Keratinocyte (primary cell): Measurements from ENCODE around the gene ANKUB1. TPM values are rescaled to one million over a fixed set of nuclear protein-coding genes. Genes with fewer than 3 reads are reported as not detected.

Experiments used
- DNase-seq: peaks from one replicate; pipeline ENCODE4 v3.0.0-alpha.2; 2011; ENCODE audit warnings: low read depth, missing footprints, low spot score
- FAIRE-seq: peaks from 2 replicates; lab custom pipeline; 2011; peaks lifted over from hg19 to GRCh38; lab: Jason Lieb, UNC
- H2AFZ ChIP-seq: 2 replicates; pipeline ENCODE4 v1.6.0; 2012; ENCODE audit warnings: low read length, control low read depth, inconsistent platforms; ENCODE audit not compliant: control insufficient read depth
- H3K27ac ChIP-seq: 2 replicates; pipeline ENCODE4 v1.5.1; 2011; ENCODE audit warnings: low read length; ENCODE audit not compliant: control insufficient read depth, insufficient read depth
- H3K27me3 ChIP-seq: 3 replicates; pipeline ENCODE4 v1.6.0; 2011; ENCODE audit warnings: low read length; ENCODE audit not compliant: control insufficient read depth, insufficient read depth; ENCODE audit errors: extremely low read depth
- H3K36me3 ChIP-seq, 2 experiments: 2 replicates in 1 of 2; 3 replicates in 1 of 2; pipeline ENCODE4 v1.5.1; 2011; ENCODE audit warnings: low read length in 2 of 2, mild to moderate bottlenecking in 1 of 2; ENCODE audit not compliant: control insufficient read depth in 2 of 2, insufficient read depth in 2 of 2; ENCODE audit errors: extremely low read depth in 1 of 2
- H3K4me1 ChIP-seq: 3 replicates; pipeline ENCODE4 v1.5.1; 2011; ENCODE audit warnings: low read length; ENCODE audit not compliant: control insufficient read depth, insufficient read depth; ENCODE audit errors: extremely low read depth
- H3K4me2 ChIP-seq: 3 replicates; pipeline ENCODE4 v1.6.0; 2011; ENCODE audit warnings: low read depth, low read length; ENCODE audit not compliant: control insufficient read depth, insufficient read depth; ENCODE audit errors: extremely low read depth
- H3K4me3 ChIP-seq, 3 experiments: fragments of 200-600 bp in 1 of 3; sonication (generic) in 1 of 3; 2 replicates in 2 of 3; 3 replicates in 1 of 3; pipeline ENCODE4 v1.5.1; 2011 to 2016; ENCODE audit warnings: low read length in 3 of 3, mild to moderate bottlenecking in 3 of 3, control low read depth in 2 of 3, inconsistent platforms in 1 of 3, low read depth in 1 of 3, mixed read lengths in 1 of 3, mixed run types in 1 of 3, moderate library complexity in 1 of 3; ENCODE audit not compliant: control insufficient read depth in 2 of 3, insufficient read depth in 2 of 3; ENCODE audit errors: extremely low read depth in 1 of 3
- H3K79me2 ChIP-seq: 2 replicates; pipeline ENCODE4 v1.6.0; 2012; ENCODE audit warnings: low read length; ENCODE audit not compliant: control insufficient read depth, insufficient read depth
- H3K9ac ChIP-seq: 3 replicates; pipeline ENCODE4 v1.6.0; 2011; ENCODE audit warnings: low read length; ENCODE audit not compliant: control insufficient read depth, insufficient read depth; ENCODE audit errors: extremely low read depth
- H3K9me1 ChIP-seq: 3 replicates; pipeline ENCODE4 v1.6.0; 2011; ENCODE audit warnings: low read length; ENCODE audit not compliant: control insufficient read depth, insufficient read depth; ENCODE audit errors: extremely low read depth
- H3K9me3 ChIP-seq: 2 replicates; pipeline ENCODE4 v1.5.1; 2012; ENCODE audit warnings: low read depth, low read length; ENCODE audit not compliant: control insufficient read depth
- H4K20me1 ChIP-seq: 3 replicates; pipeline ENCODE4 v1.6.0; 2011; ENCODE audit warnings: low read length; ENCODE audit not compliant: control insufficient read depth, insufficient read depth; ENCODE audit errors: extremely low read depth
- CTCF ChIP-seq, 3 experiments: IDR thresholded peaks in 1 of 3; conservative IDR thresholded peaks in 1 of 3; optimal IDR thresholded peaks in 1 of 3; 2 replicates in 2 of 3; 3 replicates in 1 of 3; pipeline versions ENCODE3 to v1.5.1; 2011; ENCODE audit warnings: low read length in 3 of 3, mild to moderate bottlenecking in 3 of 3, moderate library complexity in 2 of 3, control low read depth in 1 of 3, inconsistent platforms in 1 of 3; ENCODE audit not compliant: insufficient read depth in 2 of 3; ENCODE audit errors: extremely low read depth in 1 of 3
- EZH2 ChIP-seq: IDR thresholded peaks from one replicate; pipeline ENCODE4 v1.6.1; 2012; ENCODE audit warnings: inconsistent platforms, mild to moderate bottlenecking, low read length, moderate library complexity
- dilution Hi-C: fragments of 300-500 bp; cut with MboI; formaldehyde crosslinking; loops from one replicate; pipeline ENCODE4 v1.7.0; 2020; ENCODE audit warnings: low sequenced_read_pairs; ENCODE audit not compliant: extremely low pct_ligation_motif_present
- polyA plus RNA-seq, 5 experiments: library from polyadenylated mRNA; depleted of rRNA in 3 of 5; stranded (reverse) in 3 of 5; stranded (forward) in 1 of 5; unstranded in 1 of 5; fragments of >200 nt; gene quantifications; 1 replicate in 1 of 5; 2 replicates in 3 of 5; 3 replicates in 1 of 5; pipeline versions ENCODE4 v1.2.1 to v1.2.3, GENCODE V29; 2011 to 2012; ENCODE audit warnings: missing spikeins in 2 of 5, low read depth in 1 of 5, low replicate concordance in 1 of 5

ANKUB1 gene
- polyA plus RNA-seq, 1 donor (not counting 4 experiments of a cell fraction or from before 2014, with no cell fraction given), result 0.66 TPM

DNA sequence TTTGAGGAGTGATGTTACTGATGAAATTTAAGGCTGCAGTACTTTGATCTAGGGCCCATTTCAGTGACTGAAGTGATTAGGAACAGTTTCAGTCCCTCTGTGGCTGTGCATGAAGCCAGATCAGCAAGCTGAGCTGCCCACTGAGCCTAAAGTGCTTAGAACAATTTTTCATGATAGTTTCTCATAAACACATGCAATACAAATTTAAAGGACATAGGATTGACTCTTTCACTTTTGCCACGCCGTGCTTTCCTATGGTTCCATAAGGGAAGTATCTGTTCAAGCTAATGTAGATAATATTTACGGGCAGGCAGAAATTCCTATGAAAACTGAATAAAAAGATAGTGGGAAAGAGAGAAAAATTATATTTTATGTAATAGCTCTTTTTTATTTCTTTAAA, 10.6 kb downstream of the ANKUB1 start:
- Histone ChIP-seq H3K79me2 (no peaks in the 10 kb centered on the region), H3K9ac (no peak overlapping the region), H4K20me1 (no peaks in the 10 kb centered on the region), H3K27ac (no peak overlapping the region), H3K9me1 (no peaks in the 10 kb centered on the region), H3K4me3 (no peak overlapping the region), H3K27me3 (no peaks in the 10 kb centered on the region), H3K36me3 (no peaks in the 10 kb centered on the region), H2AFZ (no peak overlapping the region), H3K4me1 (peaks cover 16% of the 10 kb centered on the region), H3K9me3 (no peaks in the 10 kb centered on the region), H3K4me2 (no peak overlapping the region)
- DNase-seq, result no peak
- dilution Hi-C loops, result no loop called here
- FAIRE-seq, result no peak
- TF ChIP-seq EZH2 (no peak), CTCF (optimal IDR thresholded peaks at IDR 0.05 in 1 of 3, IDR thresholded peaks at IDR 0.05 in 1 of 3, conservative IDR thresholded peaks at IDR 0.05 in 1 of 3; ENCODE audit: extremely low read depth in 1 of 3, insufficient read depth in 2 of 3, low read length in 3 of 3) (no peak)

- Histone ChIP-seq H3K27me3 (no peaks in the 10 kb centered on the region), H3K9me3 (no peaks in the 10 kb centered on the region), H3K79me2 (no peaks in the 10 kb centered on the region), H3K4me3 (no peak overlapping the region), H3K4me1 (peaks cover 16% of the 10 kb centered on the region), H3K4me2 (no peak overlapping the region), H3K9me1 (no peaks in the 10 kb centered on the region), H3K36me3 (no peaks in the 10 kb centered on the region), H2AFZ (no peak overlapping the region), H3K27ac (no peak overlapping the region), H3K9ac (no peak overlapping the region), H4K20me1 (no peaks in the 10 kb centered on the region)
- TF ChIP-seq EZH2, result no peak
- no peak for TF ChIP-seq CTCF (optimal IDR thresholded peaks at IDR 0.05 in 1 of 3, IDR thresholded peaks at IDR 0.05 in 1 of 3, conservative IDR thresholded peaks at IDR 0.05 in 1 of 3; ENCODE audit: extremely low read depth in 1 of 3, insufficient read depth in 2 of 3, low read length in 3 of 3)
- DNase-seq, result no peak
- no peak for FAIRE-seq
- dilution Hi-C loops, result no loop called here
Observed at GRCh38 chr3:149781211-149781610, 11.1 kb downstream of the ANKUB1 start.
